ENCODE results near the gene ACTR1A.

GRCh38 chr10:102492344-102492939 lies 10.1 kb downstream of the ACTR1A start:
- TF ChIP-seq CTCF (IDR thresholded peaks at IDR 0.05; ENCODE audit: low read length) = no peak
- TF ChIP-seq EZH2 (optimal IDR thresholded peaks at IDR 0.05; ENCODE audit: low read depth, low read length) = no peak

Data from MM.1S (cell line).